Fibroblast of the aortic adventitia (primary cell): ENCODE results near the gene ATXN10. TPM values are rescaled to one million over a fixed set of nuclear protein-coding genes. Genes with fewer than 3 reads are reported as not detected.

Experiments
- DNase-seq: peaks from one replicate; pipeline ENCODE4 v3.0.0-alpha.2; 2010; ENCODE audit warnings: low read depth
- H3K4me3 ChIP-seq: 2 replicates; pipeline ENCODE4 v1.5.1; 2011; ENCODE audit warnings: low read depth, mild to moderate bottlenecking, control low read depth, low read length, moderate library complexity
- total RNA-seq: library from RNA; depleted of rRNA; stranded (reverse); fragments of >200 nt; gene quantifications from 2 replicates; pipeline ENCODE4 v1.2.3, GENCODE V29; 2012; ENCODE audit warnings: low replicate concordance
- TF ChIP-seq, protein P1 (sequence below): IDR thresholded peaks from 2 replicates; pipeline ENCODE4 v1.5.1; 2011; ENCODE audit warnings: mild to moderate bottlenecking, low read length, control low read depth, inconsistent platforms; ENCODE audit not compliant: insufficient read depth

Gene ATXN10
- total RNA-seq, 1 donor = 130 TPM

DNA sequence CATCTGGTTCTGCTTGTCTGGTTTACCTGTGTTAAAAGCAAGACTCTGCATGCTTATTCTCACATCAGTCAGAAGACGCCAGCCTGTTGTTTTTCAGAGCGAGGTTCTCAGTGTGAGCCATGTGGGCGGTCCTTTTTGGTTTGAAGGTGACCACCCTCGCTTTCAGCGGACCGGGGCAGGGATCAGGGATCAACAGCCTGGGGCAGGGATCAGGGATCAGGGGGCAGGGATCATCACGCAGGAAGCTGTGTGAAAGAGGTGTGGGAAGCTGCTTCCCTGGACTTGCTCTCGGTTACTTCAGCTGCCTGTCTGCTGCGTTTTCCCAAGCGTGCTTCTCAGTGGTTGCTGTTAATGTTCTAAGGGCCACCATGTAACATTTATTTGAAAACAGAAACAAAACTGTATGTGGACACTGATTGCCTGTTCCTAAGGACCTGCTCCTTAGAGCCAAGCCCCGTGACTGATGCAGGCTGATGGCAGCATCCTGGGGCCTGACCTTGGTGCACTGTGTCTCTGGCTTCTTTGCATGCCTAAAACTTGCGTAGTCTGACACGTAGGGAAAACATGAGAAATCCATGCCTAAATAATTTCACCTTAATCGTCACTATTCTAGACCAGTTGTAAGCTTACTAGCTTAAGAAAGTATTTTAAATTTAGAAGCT, 146.9 kb downstream of the ATXN10 start:
- TF ChIP-seq, protein P1, sequence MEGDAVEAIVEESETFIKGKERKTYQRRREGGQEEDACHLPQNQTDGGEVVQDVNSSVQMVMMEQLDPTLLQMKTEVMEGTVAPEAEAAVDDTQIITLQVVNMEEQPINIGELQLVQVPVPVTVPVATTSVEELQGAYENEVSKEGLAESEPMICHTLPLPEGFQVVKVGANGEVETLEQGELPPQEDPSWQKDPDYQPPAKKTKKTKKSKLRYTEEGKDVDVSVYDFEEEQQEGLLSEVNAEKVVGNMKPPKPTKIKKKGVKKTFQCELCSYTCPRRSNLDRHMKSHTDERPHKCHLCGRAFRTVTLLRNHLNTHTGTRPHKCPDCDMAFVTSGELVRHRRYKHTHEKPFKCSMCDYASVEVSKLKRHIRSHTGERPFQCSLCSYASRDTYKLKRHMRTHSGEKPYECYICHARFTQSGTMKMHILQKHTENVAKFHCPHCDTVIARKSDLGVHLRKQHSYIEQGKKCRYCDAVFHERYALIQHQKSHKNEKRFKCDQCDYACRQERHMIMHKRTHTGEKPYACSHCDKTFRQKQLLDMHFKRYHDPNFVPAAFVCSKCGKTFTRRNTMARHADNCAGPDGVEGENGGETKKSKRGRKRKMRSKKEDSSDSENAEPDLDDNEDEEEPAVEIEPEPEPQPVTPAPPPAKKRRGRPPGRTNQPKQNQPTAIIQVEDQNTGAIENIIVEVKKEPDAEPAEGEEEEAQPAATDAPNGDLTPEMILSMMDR = no peak
- DNase-seq = no peak
- no peak overlapping the region for H3K4me3 ChIP-seq

DNA sequence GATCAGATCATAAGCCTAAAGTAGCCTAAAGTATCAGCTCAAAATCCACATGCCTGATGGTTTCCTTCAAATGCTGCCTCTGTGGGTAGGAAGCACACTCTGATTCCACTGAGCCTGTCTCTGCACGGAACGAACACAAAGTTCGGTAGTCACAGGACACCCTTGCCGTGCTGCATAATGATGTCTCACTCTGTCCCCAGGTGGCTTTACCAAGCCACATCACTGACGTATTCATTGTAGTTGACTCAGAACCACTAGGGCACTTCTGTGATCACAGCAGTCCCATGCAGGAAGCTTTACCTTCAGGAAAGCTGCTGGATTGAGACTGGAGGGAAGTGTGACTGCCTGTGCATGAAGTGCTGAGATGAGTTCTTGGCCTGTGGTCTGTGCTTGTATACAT, 147.7 kb downstream of the ATXN10 start:
- TF ChIP-seq, protein P1 = no peak
- no peak for DNase-seq
- no peak overlapping the region for H3K4me3 ChIP-seq

DNA sequence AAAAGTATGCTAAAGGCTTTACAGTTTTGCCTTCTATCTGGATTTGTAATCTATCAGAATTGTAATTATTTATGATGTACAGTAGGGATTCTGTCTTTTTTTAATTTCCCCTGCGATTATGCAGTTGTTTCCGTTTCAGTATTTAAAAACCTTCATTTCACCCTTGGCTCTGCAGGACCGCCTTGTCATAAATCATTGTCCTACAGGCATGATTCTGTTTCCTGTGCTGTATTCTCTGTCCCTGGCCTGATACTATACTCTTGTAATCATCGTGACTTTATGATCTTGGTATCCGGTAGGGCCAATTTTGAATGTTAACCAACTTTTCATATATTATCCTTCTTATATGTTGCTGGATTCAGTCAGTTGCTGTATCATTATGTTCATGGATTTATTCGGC, 151.7 kb downstream of the ATXN10 start:
- no peak for DNase-seq
- H3K4me3 ChIP-seq = no peak overlapping the region
- TF ChIP-seq, protein P1 = no peak

DNA sequence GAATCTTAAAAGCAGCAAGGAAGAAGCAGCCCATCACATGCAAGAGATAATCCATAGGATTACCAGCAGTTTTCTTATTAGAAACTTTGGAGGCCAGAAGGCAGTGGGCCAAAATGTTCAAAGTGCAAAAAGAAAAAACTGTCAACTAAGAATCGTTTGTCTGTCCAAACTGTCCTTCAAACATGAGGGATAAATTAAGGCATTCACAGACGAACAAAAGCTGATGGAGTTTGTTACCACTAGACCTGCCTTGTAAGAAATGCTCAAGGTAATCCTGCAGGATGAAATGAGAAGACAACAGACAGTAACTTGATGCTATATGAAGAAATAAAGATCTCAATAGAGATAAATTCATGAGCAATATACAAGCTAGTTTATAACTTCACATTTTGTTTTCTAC, 154.9 kb downstream of the ATXN10 start:
- TF ChIP-seq, protein P1 = no peak
- H3K4me3 ChIP-seq = no peak overlapping the region
- DNase-seq = no peak

DNA sequence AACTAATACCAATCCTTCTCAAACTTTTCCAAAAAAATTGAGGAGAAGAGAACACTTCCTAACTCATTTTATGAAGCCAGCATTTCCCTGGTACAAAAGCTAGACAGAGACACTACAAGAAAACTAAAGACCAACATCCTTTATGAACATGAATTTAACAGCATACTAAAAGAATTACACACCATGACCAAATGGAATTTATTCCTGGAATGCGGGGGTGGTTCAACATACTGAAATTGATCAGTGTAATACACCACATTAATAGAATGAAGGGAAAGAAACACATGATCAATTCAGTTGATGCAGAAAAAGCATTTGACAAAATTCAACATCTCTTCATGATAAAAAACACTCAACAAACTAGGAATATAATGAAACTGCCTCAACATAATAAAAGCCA, 157.2 kb downstream of the ATXN10 start:
- DNase-seq = no peak
- TF ChIP-seq, protein P1 = no peak
- H3K4me3 ChIP-seq = no peak overlapping the region

DNA sequence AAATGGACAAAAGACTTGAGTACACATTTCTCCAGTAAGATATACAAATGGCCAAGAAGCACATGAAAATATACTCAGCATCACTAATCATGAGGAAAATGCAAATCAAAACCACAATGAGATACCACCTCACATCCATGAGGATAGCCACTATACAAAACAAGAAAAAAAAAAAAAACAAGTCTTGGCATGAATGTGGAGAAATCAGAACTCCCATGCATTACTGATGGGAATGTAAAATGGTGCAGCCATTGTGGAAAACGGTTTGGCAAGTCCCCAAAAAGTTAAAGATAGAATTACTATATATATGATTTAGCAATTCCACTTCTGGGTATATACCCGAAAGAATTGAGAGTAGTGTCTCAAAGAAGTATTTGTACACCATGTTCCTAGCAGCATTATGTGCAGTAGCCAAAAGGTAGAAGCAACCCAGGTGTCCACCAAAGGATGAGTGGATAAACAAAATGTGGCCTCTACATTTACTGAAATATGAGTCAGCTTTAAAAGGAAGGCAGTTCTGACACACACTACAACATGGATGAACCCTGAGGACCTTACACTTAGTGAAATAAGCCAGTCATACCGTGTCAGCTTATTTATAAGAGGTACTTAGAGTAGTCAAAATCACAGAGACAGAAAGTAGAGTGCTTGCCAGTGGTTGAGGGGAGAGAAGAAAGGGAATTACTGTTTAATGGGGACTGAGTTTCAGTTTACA, 159.1 kb downstream of the ATXN10 start:
- no peak overlapping the region for H3K4me3 ChIP-seq
- DNase-seq = peak; percentile 33
- TF ChIP-seq, protein P1 = no peak
